HEK293T (cell line): ENCODE data around the gene RAD51B.
"Not testable (repeated sequence)": the region's sequence is repeated elsewhere in the genome, so short reads cannot be mapped to it uniquely, and the experiment has no call there.

Experiments
- CTCF ChIA-PET: fragments of 350-600 bp; formaldehyde crosslinking; extraction: SDS; loops from one replicate; lab custom pipeline; 2021; ENCODE audit warnings: antibody characterized with exemption, inconsistent platforms; lab: Yijun Ruan, JAX
- POLR2A ChIA-PET: fragments of 350-600 bp; formaldehyde crosslinking; extraction: SDS; loops from one replicate; lab custom pipeline; 2020; ENCODE audit warnings: antibody characterized with exemption, inconsistent platforms; lab: Yijun Ruan, JAX
- DNase-seq: peaks from one replicate; pipeline ENCODE4 v3.0.0; 2012; ENCODE audit warnings: mixed read lengths; ENCODE audit errors: extremely low spot score
- ARNT ChIP-seq: fragments of 450-650 bp; IDR thresholded peaks from 2 replicates; pipeline ENCODE4 v1.6.1; 2017; ENCODE audit warnings: mild to moderate bottlenecking
- BHLHE40 ChIP-seq: fragments of 450-650 bp; IDR thresholded peaks from 2 replicates; pipeline ENCODE4 v1.6.1; 2016; ENCODE audit warnings: mild to moderate bottlenecking, moderate library complexity, borderline replicate concordance
- CTBP1 ChIP-seq: fragments of 450-650 bp; IDR thresholded peaks from 2 replicates; pipeline ENCODE4 v1.6.1; 2016; ENCODE audit warnings: borderline replicate concordance
- ELF4 ChIP-seq: fragments of 450-650 bp; IDR thresholded peaks from 2 replicates; pipeline ENCODE4 v1.6.1; 2017; ENCODE audit warnings: antibody characterized with exemption
- FOXA1 ChIP-seq: fragments of 450-650 bp; IDR thresholded peaks from 2 replicates; pipeline ENCODE4 v1.6.1; 2016; ENCODE audit warnings: mild to moderate bottlenecking
- FOXK2 ChIP-seq: fragments of 450-650 bp; IDR thresholded peaks from 2 replicates; pipeline ENCODE4 v1.6.1; 2016; ENCODE audit warnings: mild to moderate bottlenecking
- FOXM1 ChIP-seq: fragments of 450-650 bp; IDR thresholded peaks from 2 replicates; pipeline ENCODE4 v1.6.1; 2017; ENCODE audit warnings: mild to moderate bottlenecking, borderline replicate concordance
- HDGF ChIP-seq: fragments of 450-650 bp; IDR thresholded peaks from 2 replicates; pipeline ENCODE4 v1.6.1; 2017; ENCODE audit warnings: antibody characterized with exemption, borderline replicate concordance
- L3MBTL2 ChIP-seq: fragments of 450-650 bp; conservative IDR thresholded peaks from 2 replicates; pipeline ENCODE4 v1.6.1; 2016; ENCODE audit warnings: mild to moderate bottlenecking
- LEF1 ChIP-seq: fragments of 450-650 bp; IDR thresholded peaks from 2 replicates; pipeline ENCODE4 v1.6.1; 2017; ENCODE audit warnings: mild to moderate bottlenecking, borderline replicate concordance
- NFRKB ChIP-seq: fragments of 450-650 bp; IDR thresholded peaks from 2 replicates; pipeline ENCODE4 v1.6.1; 2016; ENCODE audit warnings: mild to moderate bottlenecking, moderate library complexity
- PKNOX1 ChIP-seq: fragments of 450-650 bp; IDR thresholded peaks from 2 replicates; pipeline ENCODE4 v1.6.1; 2016
- SP1 ChIP-seq: fragments of 450-650 bp; IDR thresholded peaks from 2 replicates; pipeline ENCODE4 v1.6.1; 2017
- SUZ12 ChIP-seq: fragments of 450-650 bp; IDR thresholded peaks from 2 replicates; pipeline ENCODE4 v1.6.1; 2016; ENCODE audit warnings: mild to moderate bottlenecking
- TARDBP ChIP-seq: fragments of 450-650 bp; IDR thresholded peaks from 2 replicates; pipeline ENCODE4 v1.6.1; 2016
- ZNF384 ChIP-seq: fragments of 450-650 bp; IDR thresholded peaks from 2 replicates; pipeline ENCODE4 v1.6.1; 2016

RAD51B gene

GRCh38 chr14:68178282-68178681 lies 358.7 kb downstream of the RAD51B start:
- ChIA-PET POLR2A (no interaction called here), CTCF (interaction anchor here (0.6 kb wide), 1 partner anchor 244 kb away, joined by 4 read pairs; no protein-coding TSS in a partner anchor)
- TF ChIP-seq CTBP1, result no peak
- DNase-seq, result no peak

GRCh38 chr14:68181519-68182326 lies 362.1 kb downstream of the RAD51B start:
- no peak for DNase-seq
- TF ChIP-seq NFRKB, result no peak
- no peak for TF ChIP-seq FOXM1
- TF ChIP-seq LEF1, result no peak
- TF ChIP-seq CTBP1, result no peak
- TF ChIP-seq FOXA1, result no peak
- no peak for TF ChIP-seq SUZ12
- TF ChIP-seq SP1, result no peak
- no peak for TF ChIP-seq PKNOX1
- no peak for TF ChIP-seq L3MBTL2
- TF ChIP-seq ZNF384, result no peak
- no peak for TF ChIP-seq FOXK2
- no peak for TF ChIP-seq ARNT
- TF ChIP-seq BHLHE40, result no peak
- no peak for TF ChIP-seq ELF4
- TF ChIP-seq TARDBP, result no peak
- TF ChIP-seq HDGF, result no peak
- ChIA-PET CTCF (no interaction called here), POLR2A (no interaction called here)

- CTCF ChIA-PET, result no interaction called here
- no peak for TF ChIP-seq TARDBP
- POLR2A ChIA-PET, result no interaction called here
- DNase-seq, result no peak
Observed at GRCh38 chr14:68182492-68182891, 362.9 kb downstream of the RAD51B start.

- POLR2A ChIA-PET, CTCF ChIA-PET, DNase-seq: not testable (repeated sequence)
Observed at GRCh38 chr14:68186500-68187276, 367.1 kb downstream of the RAD51B start.

GRCh38 chr14:68188174-68188573 lies 368.6 kb downstream of the RAD51B start:
- CTCF ChIA-PET, result no interaction called here
- POLR2A ChIA-PET, result no interaction called here

GRCh38 chr14:68190032-68190431 lies 370.5 kb downstream of the RAD51B start:
- CTCF ChIA-PET, result no interaction called here
- POLR2A ChIA-PET, result no interaction called here

More at GRCh38 chr14:68188174-68188573, 368.6 kb downstream of the RAD51B start:
- TF ChIP-seq SUZ12 (no peak), PKNOX1 (no peak), TARDBP (no peak), L3MBTL2 (no peak), FOXK2 (no peak), SP1 (no peak), HDGF (no peak), BHLHE40 (no peak)
- no peak for DNase-seq

GRCh38 chr14:68191567-68192321 lies 372.2 kb downstream of the RAD51B start:
- TF ChIP-seq PKNOX1 (peak; percentile 93), BHLHE40 (no peak), CTBP1 (peak; percentile 91)
- POLR2A ChIA-PET, result no interaction called here
- peak; percentile 41 for DNase-seq
- CTCF ChIA-PET, result interaction anchor here (0.7 to 1.0 kb wide), 2 partner anchors 18 to 634 kb away, joined by 3 read pairs; no protein-coding TSS in a partner anchor

More at GRCh38 chr14:68190032-68190431, 370.5 kb downstream of the RAD51B start:
- TF ChIP-seq HDGF (no peak), CTBP1 (peak; percentile 2; the same call in 1 of the 2 replicates), FOXK2 (0 out of 2 replicates have a peak, but pooled peaks have one; percentile 16)
- no peak for DNase-seq
